ENCODE data around the gene CEBPG. TPM values are rescaled to one million over a fixed set of nuclear protein-coding genes. Genes with fewer than 3 reads are reported as not detected.

The CEBPG gene
- 10 to 100 TPM; 48.6 to 78.0 (median 67.7) TPM for polyA plus RNA-seq
- long read RNA-seq, donor 1, full-length matches to known transcripts, result 108 of 108 reads
- long read RNA-seq, donor 1, partial matches to known transcripts, result 0 of 108 reads
- long read RNA-seq, donor 1, other reads (novel, unspliced or antisense), result 0 of 108 reads
- long read RNA-seq, donor 2, full-length matches to known transcripts, result 20 of 43 reads
- long read RNA-seq, donor 2, partial matches to known transcripts, result 23 of 43 reads
- long read RNA-seq, donor 2, other reads (novel, unspliced or antisense), result 0 of 43 reads
- long read RNA-seq, donor 3, full-length matches to known transcripts, result 31 of 168 reads
- long read RNA-seq, donor 3, partial matches to known transcripts, result 27 of 168 reads
- long read RNA-seq, donor 3, other reads (novel, unspliced or antisense), result 110 of 168 reads
- long read RNA-seq, donor 4, result 0 reads
- long read RNA-seq, donor 5, full-length matches to known transcripts, result 9 of 9 reads
- long read RNA-seq, donor 5, partial matches to known transcripts, result 0 of 9 reads
- long read RNA-seq, donor 5, other reads (novel, unspliced or antisense), result 0 of 9 reads
- long read RNA-seq, donor 6, full-length matches to known transcripts, result 41 of 60 reads
- long read RNA-seq, donor 6, partial matches to known transcripts, result 19 of 60 reads
- long read RNA-seq, donor 6, other reads (novel, unspliced or antisense), result 0 of 60 reads
- long read RNA-seq, donor 7, full-length matches to known transcripts, result 14 of 14 reads
- long read RNA-seq, donor 7, partial matches to known transcripts, result 0 of 14 reads
- long read RNA-seq, donor 7, other reads (novel, unspliced or antisense), result 0 of 14 reads
- long read RNA-seq, donor 8, full-length matches to known transcripts, result 1 of 1 reads
- long read RNA-seq, donor 8, partial matches to known transcripts, result 0 of 1 reads
- long read RNA-seq, donor 8, other reads (novel, unspliced or antisense), result 0 of 1 reads
- long read RNA-seq, donor 9, full-length matches to known transcripts, result 7 of 7 reads
- long read RNA-seq, donor 9, partial matches to known transcripts, result 0 of 7 reads
- long read RNA-seq, donor 9, other reads (novel, unspliced or antisense), result 0 of 7 reads
- long read RNA-seq, donor 10, full-length matches to known transcripts, result 29 of 58 reads
- long read RNA-seq, donor 10, partial matches to known transcripts, result 29 of 58 reads
- long read RNA-seq, donor 10, other reads (novel, unspliced or antisense), result 0 of 58 reads

GRCh38 chr19:33373453-33374235 is at the start of gene CEBPG:
CEBPG (plus strand) TSS chr19:33373709; CDS start chr19:33379240, 5,531 bp downstream.
- Histone ChIP-seq H3K27ac (ENCODE audit: low read depth in 1 of 3, low read length in 2 of 3) (peak within 1 kb of the TSS; percentile 96 to 99 (median 99)), H3K36me3 (ENCODE audit: control insufficient read depth in 3 of 3, insufficient read depth in 2 of 3, low read depth in 1 of 3, low read length in 3 of 3) (peaks cover 0 to 3% (median 0%) of the 10 kb centered on the region in 3 donors), H3K4me1 (ENCODE audit: control insufficient read depth in 3 of 3, insufficient read depth in 2 of 3, low read depth in 1 of 3, low read length in 2 of 3) (peaks cover 9 to 29% (median 15%) of the 10 kb centered on the region in 3 donors), H3K4me3 (ENCODE audit: low read depth in 1 of 3, low read length in 3 of 3) (peak within 1 kb of the TSS; percentile 68 to 97 (median 96)), H3K27me3 (ENCODE audit: control insufficient read depth in 3 of 3, insufficient read depth in 3 of 3, low read length in 3 of 3) (no peaks in the 10 kb centered on the region), H3K9me3 (ENCODE audit: control insufficient read depth in 2 of 2, insufficient read depth in 1 of 2, low read depth in 1 of 2, low read length in 1 of 2) (no peaks in the 10 kb centered on the region)
- 0 to 1% (median 0%) methylated on average over 77 to 118 of the region's 118 CpGs for WGBS, 3 donors
- FAIRE-seq, result no peak
- peak; percentile 93 to 97 for DNase-seq

DNA sequence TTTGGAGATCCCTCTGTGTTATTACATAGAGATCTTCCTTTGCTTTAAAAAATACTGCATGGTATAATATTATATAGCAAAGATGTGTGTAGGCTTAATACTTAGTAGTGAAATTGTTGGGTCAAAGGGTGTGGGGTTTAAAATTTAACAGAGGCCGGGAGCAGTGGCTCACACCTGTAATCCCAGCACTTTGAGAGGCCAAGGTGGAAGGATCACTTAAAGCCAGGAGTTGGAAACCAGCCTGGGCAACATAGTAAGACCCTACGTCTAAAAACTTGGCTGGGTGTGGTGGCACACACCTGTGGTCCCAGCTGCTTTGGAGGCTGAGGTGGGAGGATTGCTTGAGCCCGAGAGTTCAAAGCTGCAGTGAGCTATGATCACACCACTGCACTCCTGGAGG is 48.9 kb upstream of the CEBPG start:
- H3K9me3 ChIP-seq (ENCODE audit: control insufficient read depth in 2 of 2, insufficient read depth in 1 of 2, low read depth in 1 of 2, low read length in 1 of 2), result peaks cover 0 to 16% of the 10 kb centered on the region in 2 donors
- no peaks in the 10 kb centered on the region for H3K36me3 ChIP-seq (ENCODE audit: control insufficient read depth in 3 of 3, insufficient read depth in 2 of 3, low read depth in 1 of 3, low read length in 3 of 3)
- WGBS, 3 donors, result 36 to 63% (median 39%) methylated on average over 3 of the region's 3 CpGs
- peak overlapping the region in 1 of 3 donors; percentile 14 for H3K27ac ChIP-seq (ENCODE audit: low read depth in 1 of 3, low read length in 2 of 3)
- peaks cover 0 to 9% (median 0%) of the 10 kb centered on the region in 3 donors for H3K4me1 ChIP-seq (ENCODE audit: control insufficient read depth in 3 of 3, insufficient read depth in 2 of 3, low read depth in 1 of 3, low read length in 2 of 3)
- DNase-seq (peak; percentile 38 to 59), FAIRE-seq (no peak)
- no peaks in the 10 kb centered on the region for H3K27me3 ChIP-seq (ENCODE audit: control insufficient read depth in 3 of 3, insufficient read depth in 3 of 3, low read length in 3 of 3)
- H3K4me3 ChIP-seq (ENCODE audit: low read depth in 1 of 3, low read length in 3 of 3), result no peak overlapping the region

DNA sequence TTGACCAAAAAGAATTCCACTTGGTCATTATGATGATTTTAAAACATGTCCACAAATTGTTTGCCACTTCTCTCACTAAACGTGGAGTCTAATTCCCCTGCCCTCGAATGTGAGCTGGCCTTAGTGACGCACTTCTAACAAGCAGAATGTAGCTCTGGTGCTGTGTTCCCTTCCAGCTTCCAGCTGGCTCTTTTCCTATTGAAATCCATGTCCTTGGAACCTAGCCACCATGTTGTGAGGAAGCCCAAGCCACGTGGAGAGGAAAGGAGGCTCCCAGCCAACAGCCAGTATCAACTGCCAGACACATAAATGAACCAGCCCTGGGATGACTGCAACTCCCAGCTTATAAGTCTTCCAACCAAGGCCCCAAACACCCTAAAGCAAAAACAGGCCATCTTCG is 47.6 kb upstream of the CEBPG start:
- FAIRE-seq (no peak), DNase-seq (no peak)
- peaks cover 0 to 16% of the 10 kb centered on the region in 2 donors for H3K9me3 ChIP-seq (ENCODE audit: control insufficient read depth in 2 of 2, insufficient read depth in 1 of 2, low read depth in 1 of 2, low read length in 1 of 2)
- H3K27me3 ChIP-seq (ENCODE audit: control insufficient read depth in 3 of 3, insufficient read depth in 3 of 3, low read length in 3 of 3), result no peaks in the 10 kb centered on the region
- no peak overlapping the region for H3K27ac ChIP-seq (ENCODE audit: low read depth in 1 of 3, low read length in 2 of 3)
- peaks cover 0 to 11% (median 0%) of the 10 kb centered on the region in 3 donors for H3K4me1 ChIP-seq (ENCODE audit: control insufficient read depth in 3 of 3, insufficient read depth in 2 of 3, low read depth in 1 of 3, low read length in 2 of 3)
- no peaks in the 10 kb centered on the region for H3K36me3 ChIP-seq (ENCODE audit: control insufficient read depth in 3 of 3, insufficient read depth in 2 of 3, low read depth in 1 of 3, low read length in 3 of 3)
- 73 to 84% (median 79%) methylated on average over 5 of the region's 5 CpGs for WGBS, 3 donors
- no peak overlapping the region for H3K4me3 ChIP-seq (ENCODE audit: low read depth in 1 of 3, low read length in 3 of 3)

DNA sequence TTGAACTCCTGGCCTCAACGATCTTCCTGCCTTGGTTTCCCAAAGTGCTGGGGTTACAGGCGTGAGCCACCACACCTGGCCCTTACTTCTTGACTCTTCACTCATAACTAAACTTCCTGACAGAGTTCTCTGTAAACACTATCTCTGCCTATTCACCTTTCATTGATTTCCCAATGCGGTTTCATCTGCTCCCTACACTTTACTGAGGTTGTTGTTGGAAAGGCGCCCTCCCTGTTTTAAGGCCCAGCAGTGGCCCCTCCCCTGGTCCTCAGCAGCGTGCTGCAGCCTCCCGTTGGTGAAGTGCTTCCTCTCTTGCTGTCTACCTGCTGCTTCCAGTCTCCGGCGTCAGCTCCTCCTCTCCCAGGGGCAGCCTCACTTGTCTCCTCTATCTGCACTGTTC is 44.4 kb upstream of the CEBPG start:
- Histone ChIP-seq H3K27ac (ENCODE audit: low read depth in 1 of 3, low read length in 2 of 3) (no peak overlapping the region), H3K9me3 (ENCODE audit: control insufficient read depth in 2 of 2, insufficient read depth in 1 of 2, low read depth in 1 of 2, low read length in 1 of 2) (peaks cover 0 to 11% of the 10 kb centered on the region in 2 donors), H3K27me3 (ENCODE audit: control insufficient read depth in 3 of 3, insufficient read depth in 3 of 3, low read length in 3 of 3) (no peaks in the 10 kb centered on the region), H3K4me3 (ENCODE audit: low read depth in 1 of 3, low read length in 3 of 3) (no peak overlapping the region), H3K36me3 (ENCODE audit: control insufficient read depth in 3 of 3, insufficient read depth in 2 of 3, low read depth in 1 of 3, low read length in 3 of 3) (no peaks in the 10 kb centered on the region), H3K4me1 (ENCODE audit: control insufficient read depth in 3 of 3, insufficient read depth in 2 of 3, low read depth in 1 of 3, low read length in 2 of 3) (peaks cover 0 to 9% (median 0%) of the 10 kb centered on the region in 3 donors)
- 67 to 76% (median 73%) methylated on average over 8 of the region's 8 CpGs for WGBS, 3 donors
- DNase-seq (no peak), FAIRE-seq (no peak)

DNA sequence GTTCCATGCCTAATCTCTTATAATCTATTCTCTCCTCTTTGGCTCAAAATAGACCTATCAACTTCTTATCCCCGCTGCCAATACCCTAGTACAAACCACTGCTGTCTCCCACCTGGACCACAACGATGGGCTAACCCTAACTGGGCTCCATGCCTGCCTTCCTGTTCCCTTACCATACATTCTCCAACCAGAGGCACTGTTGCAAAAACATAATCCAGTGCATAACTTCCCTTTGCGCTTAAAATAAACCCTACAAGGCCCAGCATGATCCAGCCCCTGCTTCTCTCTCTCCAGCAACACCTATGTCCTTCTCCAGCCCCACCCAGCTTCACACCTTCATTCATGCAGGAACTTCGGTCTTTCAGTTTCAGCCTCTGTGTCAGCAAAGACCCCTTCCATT is 43.8 kb upstream of the CEBPG start:
- Histone ChIP-seq H3K27me3 (ENCODE audit: control insufficient read depth in 3 of 3, insufficient read depth in 3 of 3, low read length in 3 of 3) (no peaks in the 10 kb centered on the region), H3K9me3 (ENCODE audit: control insufficient read depth in 2 of 2, insufficient read depth in 1 of 2, low read depth in 1 of 2, low read length in 1 of 2) (peaks cover 0 to 11% of the 10 kb centered on the region in 2 donors), H3K36me3 (ENCODE audit: control insufficient read depth in 3 of 3, insufficient read depth in 2 of 3, low read depth in 1 of 3, low read length in 3 of 3) (no peaks in the 10 kb centered on the region), H3K27ac (ENCODE audit: low read depth in 1 of 3, low read length in 2 of 3) (no peak overlapping the region), H3K4me3 (ENCODE audit: low read depth in 1 of 3, low read length in 3 of 3) (no peak overlapping the region), H3K4me1 (ENCODE audit: control insufficient read depth in 3 of 3, insufficient read depth in 2 of 3, low read depth in 1 of 3, low read length in 2 of 3) (peaks cover 0 to 4% (median 0%) of the 10 kb centered on the region in 3 donors)
- WGBS, 3 donors, result 69 to 89% (median 75%) methylated on average over 4 of the region's 4 CpGs
- DNase-seq (no peak), FAIRE-seq (no peak)

- Histone ChIP-seq H3K4me1 (ENCODE audit: control insufficient read depth in 3 of 3, insufficient read depth in 2 of 3, low read depth in 1 of 3, low read length in 2 of 3) (peaks cover 0 to 8% (median 0%) of the 10 kb centered on the region in 3 donors), H3K36me3 (ENCODE audit: control insufficient read depth in 3 of 3, insufficient read depth in 2 of 3, low read depth in 1 of 3, low read length in 3 of 3) (no peaks in the 10 kb centered on the region), H3K9me3 (ENCODE audit: control insufficient read depth in 2 of 2, insufficient read depth in 1 of 2, low read depth in 1 of 2, low read length in 1 of 2) (no peaks in the 10 kb centered on the region), H3K27me3 (ENCODE audit: control insufficient read depth in 3 of 3, insufficient read depth in 3 of 3, low read length in 3 of 3) (no peaks in the 10 kb centered on the region), H3K27ac (ENCODE audit: low read depth in 1 of 3, low read length in 2 of 3) (no peak overlapping the region), H3K4me3 (ENCODE audit: low read depth in 1 of 3, low read length in 3 of 3) (no peak overlapping the region)
- DNase-seq (no peak), FAIRE-seq (no peak)
- WGBS, 3 donors, result 71 to 83% (median 74%) methylated on average over 5 of the region's 5 CpGs
These were observed 41.3 kb upstream of the CEBPG start for GRCh38 chr19:33332248-33332647.

DNA sequence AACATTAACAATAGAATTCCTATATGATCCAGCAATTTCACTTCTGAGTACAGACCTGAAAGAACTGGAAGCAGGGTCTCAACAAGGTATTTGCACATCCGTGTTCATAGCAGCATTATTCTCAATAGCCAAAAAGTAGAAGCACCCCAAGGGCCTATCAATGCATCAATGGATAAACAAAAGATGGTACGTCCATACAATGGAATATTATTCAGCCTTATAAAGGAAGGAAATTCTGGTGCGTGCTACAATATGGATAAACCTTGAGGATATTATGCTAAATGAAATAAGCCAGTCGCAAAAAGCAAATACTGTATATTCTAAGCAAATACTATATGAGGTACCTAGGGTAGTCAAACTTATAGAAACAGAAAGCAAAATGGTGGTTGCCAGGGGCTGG is 40.4 kb upstream of the CEBPG start:
- Histone ChIP-seq H3K4me1 (ENCODE audit: control insufficient read depth in 3 of 3, insufficient read depth in 2 of 3, low read depth in 1 of 3, low read length in 2 of 3) (peaks cover 0 to 8% (median 0%) of the 10 kb centered on the region in 3 donors), H3K27me3 (ENCODE audit: control insufficient read depth in 3 of 3, insufficient read depth in 3 of 3, low read length in 3 of 3) (no peaks in the 10 kb centered on the region), H3K4me3 (ENCODE audit: low read depth in 1 of 3, low read length in 3 of 3) (no peak overlapping the region), H3K9me3 (ENCODE audit: control insufficient read depth in 2 of 2, insufficient read depth in 1 of 2, low read depth in 1 of 2, low read length in 1 of 2) (no peaks in the 10 kb centered on the region), H3K27ac (ENCODE audit: low read depth in 1 of 3, low read length in 2 of 3) (no peak overlapping the region), H3K36me3 (ENCODE audit: control insufficient read depth in 3 of 3, insufficient read depth in 2 of 3, low read depth in 1 of 3, low read length in 3 of 3) (no peaks in the 10 kb centered on the region)
- DNase-seq (no peak), FAIRE-seq (no peak)
- 93 to 95% (median 95%) methylated on average over 4 of the region's 4 CpGs for WGBS, 3 donors

Measured in small intestine (tissue), 16 donors.